Naive thymus-derived CD4-positive, alpha-beta T cell (primary cell): ENCODE data around the gene CDH23. TPM values are rescaled to one million over a fixed set of nuclear protein-coding genes. Genes with fewer than 3 reads are reported as not detected.
A peak's percentile ranks its signal among the peaks of the same experiment; 100 is the strongest.

Experiments
- ATAC-seq: fragments of 150-1000 bp; cut with Tn5 transposase; 2 replicates; pipeline ENCODE4 v1.10.0; 2021; ENCODE audit warnings: mild to moderate bottlenecking, moderate library complexity
- CTCF ChIA-PET: fragments of 350-600 bp; sonication (Branson Sonifier 250); formaldehyde crosslinking; loops from one replicate; lab custom pipeline; 2021; ENCODE audit warnings: antibody characterized with exemption; lab: Charles Lee
- POLR2A ChIA-PET: fragments of 350-600 bp; sonication (Branson Sonifier 250); formaldehyde crosslinking; loops from one replicate; lab custom pipeline; 2021; ENCODE audit warnings: antibody characterized with exemption, inconsistent platforms; lab: Charles Lee
- DNase-seq, 9 donors: peaks; one replicate each; pipeline versions ENCODE4 v3.0.0 to v3.0.0-alpha.2; 2020 to 2022; ENCODE audit warnings: mixed read lengths in 1 of 9
- H3K27ac ChIP-seq: one replicate; pipeline ENCODE4 v1.7.0; 2013; ENCODE audit warnings: mild to moderate bottlenecking, low read depth, low read length, moderate library complexity
- H3K27me3 ChIP-seq, 2 donors: one replicate each; pipeline ENCODE4 v1.7.0; 2013; ENCODE audit warnings: low read length in 2 of 2, mild to moderate bottlenecking in 2 of 2, moderate library complexity in 2 of 2; ENCODE audit not compliant: control insufficient read depth in 2 of 2, insufficient read depth in 2 of 2
- H3K36me3 ChIP-seq, 3 experiments: 1 replicate in 2 of 3; 2 replicates in 1 of 3; pipeline ENCODE4 v1.7.0; 2013; ENCODE audit warnings: low read length in 3 of 3, mild to moderate bottlenecking in 3 of 3, moderate library complexity in 1 of 3; ENCODE audit not compliant: insufficient read depth in 3 of 3, control insufficient read depth in 2 of 3
- H3K4me1 ChIP-seq, 2 donors: one replicate each; pipeline ENCODE4 v1.7.0; 2013; ENCODE audit warnings: low read length in 2 of 2, mild to moderate bottlenecking in 2 of 2, moderate library complexity in 1 of 2; ENCODE audit not compliant: control insufficient read depth in 2 of 2, insufficient read depth in 2 of 2
- H3K4me3 ChIP-seq: 2 replicates; pipeline ENCODE4 v1.7.0; 2013; ENCODE audit warnings: mild to moderate bottlenecking, low read length
- H3K9me3 ChIP-seq, 3 experiments: 1 replicate in 2 of 3; 2 replicates in 1 of 3; pipeline ENCODE4 v1.7.0; 2013; ENCODE audit warnings: low read length in 3 of 3; ENCODE audit not compliant: control insufficient read depth in 2 of 3
- H3K27ac Mint-ChIP-seq, 9 donors: one replicate each; pipeline ENCODE4 v1.8.0; 2020 to 2022; ENCODE audit warnings: mixed read lengths in 9 of 9, mild to moderate bottlenecking in 8 of 9, moderate library complexity in 5 of 9, inconsistent platforms in 2 of 9
- H3K27me3 Mint-ChIP-seq, 5 donors: one replicate each; pipeline ENCODE4 v1.8.0; 2021 to 2022; ENCODE audit warnings: mixed read lengths in 5 of 5, mild to moderate bottlenecking in 1 of 5
- H3K36me3 Mint-ChIP-seq, 5 donors: one replicate each; pipeline ENCODE4 v1.8.0; 2020 to 2022; ENCODE audit warnings: mixed read lengths in 5 of 5, mild to moderate bottlenecking in 3 of 5, inconsistent platforms in 1 of 5
- H3K4me1 Mint-ChIP-seq, 7 donors: one replicate each; pipeline ENCODE4 v1.8.0; 2020 to 2022; ENCODE audit warnings: mixed read lengths in 7 of 7, mild to moderate bottlenecking in 3 of 7, inconsistent platforms in 1 of 7
- H3K4me3 Mint-ChIP-seq, 10 donors: one replicate each; pipeline ENCODE4 v1.8.0; 2020 to 2022; ENCODE audit warnings: mild to moderate bottlenecking in 10 of 10, mixed read lengths in 10 of 10, moderate library complexity in 6 of 10, inconsistent platforms in 2 of 10
- H3K9me3 Mint-ChIP-seq, 11 donors: one replicate each; pipeline ENCODE4 v1.8.0; 2020 to 2022; ENCODE audit warnings: mixed read lengths in 11 of 11, mild to moderate bottlenecking in 4 of 11, inconsistent platforms in 1 of 11, moderate library complexity in 1 of 11
- intact Hi-C, 2 donors: fragments of 100-400 bp; cut with micrococcal nuclease; formaldehyde crosslinking; loops; one replicate each; pipeline ENCODE4 v1.15.1; 2023
- polyA plus RNA-seq, 2 donors: library from polyadenylated mRNA; unstranded; fragments of 300-500 nt; fragmentation: Illumina TruSeq; gene quantifications; one replicate each; pipeline ENCODE4 v1.2.3, GENCODE V29; 2021
- total RNA-seq, 6 experiments: library from RNA in 5 of 6; stranded (reverse) in 5 of 6; gene quantifications; 1 replicate in 5 of 6; 2 replicates in 1 of 6; pipeline ENCODE4 v1.2.3 and lab custom pipeline; 2021 to 2026

CDH23 gene
- total and polyA plus RNA-seq, 7 experiments from 2014 or later = 1.1 to 18.3 (median 7.9) TPM

DNA sequence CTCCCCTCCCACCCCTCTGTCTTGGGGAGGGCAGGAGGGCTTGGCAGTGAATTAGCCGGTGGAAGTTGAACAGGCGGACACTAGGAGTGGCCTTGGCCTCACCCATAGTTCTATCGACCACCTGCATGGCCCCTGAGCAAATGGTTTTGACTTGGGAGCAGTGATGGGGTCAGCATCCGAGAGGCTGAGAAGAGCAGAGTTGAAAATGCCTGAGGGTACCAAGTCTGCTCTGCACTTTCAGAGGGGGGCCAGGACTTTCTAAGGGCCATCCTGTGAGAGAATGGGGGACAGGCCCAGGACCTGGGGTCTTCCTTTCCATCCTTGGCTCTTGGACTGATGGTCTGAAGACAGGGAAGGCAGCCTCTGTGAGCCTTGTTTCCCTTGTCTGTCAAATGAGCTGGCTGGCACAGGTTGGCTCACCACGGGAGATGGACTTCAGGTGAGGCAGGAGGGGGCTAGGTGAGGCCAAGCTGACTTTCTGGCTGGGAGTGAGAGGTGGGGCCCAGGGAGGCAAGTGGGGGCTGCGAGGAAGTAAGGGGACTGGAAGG lies 29.4 kb downstream of the CDH23 start:
- Histone ChIP-seq H3K4me1 (no peaks in the 10 kb centered on the region), H3K27ac (no peak overlapping the region), H3K9me3 (no peaks in the 10 kb centered on the region), H3K27me3 (no peaks in the 10 kb centered on the region), H3K36me3 (no peaks in the 10 kb centered on the region), H3K4me3 (no peak overlapping the region)
- intact Hi-C loops = no loop called here
- peak in 2 of 9 donors; percentile 3 to 12 for DNase-seq
- CTCF ChIA-PET = no interaction called here
- Mint-ChIP-seq H3K4me3 (no peak overlapping the region), H3K4me1 (peaks cover 0 to 4% (median 0%) of the 10 kb centered on the region in 7 donors), H3K27ac (no peak overlapping the region), H3K9me3 (peaks cover 0 to 2% (median 0%) of the 10 kb centered on the region in 11 donors), H3K27me3 (peaks cover 0 to 18% (median 12%) of the 10 kb centered on the region in 5 donors), H3K36me3 (no peaks in the 10 kb centered on the region)
- POLR2A ChIA-PET = no interaction called here
- ATAC-seq = no peak

DNA sequence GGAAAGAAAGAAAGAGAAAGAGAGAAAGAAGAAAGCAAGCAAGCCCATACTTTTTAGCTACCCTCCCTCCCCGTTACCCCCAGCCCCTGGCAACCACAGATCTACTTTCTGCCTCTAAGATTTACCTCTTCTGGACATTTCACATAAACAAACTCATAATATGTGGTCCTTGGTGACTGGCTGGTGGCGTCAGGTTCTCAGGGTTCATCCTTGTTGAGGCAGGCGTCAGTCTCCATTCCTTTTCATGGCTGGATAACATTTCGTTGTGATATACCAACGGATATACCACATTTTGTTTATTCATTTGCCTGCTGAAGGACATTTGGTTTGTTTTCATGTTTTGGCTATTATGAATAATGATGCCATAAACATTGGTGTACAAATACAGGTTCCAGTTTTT lies 30.5 kb downstream of the CDH23 start:
- no peak overlapping the region for H3K27ac ChIP-seq
- Mint-ChIP-seq H3K4me3 (no peak overlapping the region), H3K36me3 (no peaks in the 10 kb centered on the region), H3K27me3 (peaks cover 0 to 16% (median 10%) of the 10 kb centered on the region in 5 donors), H3K9me3 (peaks cover 0 to 1% (median 0%) of the 10 kb centered on the region in 11 donors), H3K4me1 (peaks cover 0 to 4% (median 0%) of the 10 kb centered on the region in 7 donors), H3K27ac (no peak overlapping the region)
- no peak overlapping the region for H3K4me3 ChIP-seq
- H3K9me3 ChIP-seq = no peaks in the 10 kb centered on the region
- DNase-seq = no peak
- ATAC-seq = no peak
- ChIA-PET POLR2A (no interaction called here), CTCF (no interaction called here)
- intact Hi-C loops = no loop called here
- no peaks in the 10 kb centered on the region for H3K36me3 ChIP-seq
- H3K27me3 ChIP-seq = no peaks in the 10 kb centered on the region
- no peaks in the 10 kb centered on the region for H3K4me1 ChIP-seq

GRCh38 chr10:71429304-71429703 lies 32.6 kb downstream of the CDH23 start:
- Mint-ChIP-seq H3K4me1 (peaks cover 0 to 14% (median 0%) of the 10 kb centered on the region in 7 donors), H3K36me3 (no peaks in the 10 kb centered on the region), H3K27ac (no peak overlapping the region), H3K27me3 (peaks cover 0 to 16% (median 9%) of the 10 kb centered on the region in 5 donors), H3K4me3 (no peak overlapping the region), H3K9me3 (peaks cover 0 to 1% (median 0%) of the 10 kb centered on the region in 11 donors)
- Histone ChIP-seq H3K4me1 (peaks cover 0 to 3% of the 10 kb centered on the region in 2 donors), H3K36me3 (no peaks in the 10 kb centered on the region), H3K27me3 (no peaks in the 10 kb centered on the region), H3K4me3 (no peak overlapping the region), H3K9me3 (no peaks in the 10 kb centered on the region), H3K27ac (no peak overlapping the region)
- ChIA-PET CTCF (no interaction called here), POLR2A (no interaction called here)
- intact Hi-C loops = no loop called here
- DNase-seq (peak in 2 of 9 donors; percentile 3 to 10), ATAC-seq (no peak)

DNA sequence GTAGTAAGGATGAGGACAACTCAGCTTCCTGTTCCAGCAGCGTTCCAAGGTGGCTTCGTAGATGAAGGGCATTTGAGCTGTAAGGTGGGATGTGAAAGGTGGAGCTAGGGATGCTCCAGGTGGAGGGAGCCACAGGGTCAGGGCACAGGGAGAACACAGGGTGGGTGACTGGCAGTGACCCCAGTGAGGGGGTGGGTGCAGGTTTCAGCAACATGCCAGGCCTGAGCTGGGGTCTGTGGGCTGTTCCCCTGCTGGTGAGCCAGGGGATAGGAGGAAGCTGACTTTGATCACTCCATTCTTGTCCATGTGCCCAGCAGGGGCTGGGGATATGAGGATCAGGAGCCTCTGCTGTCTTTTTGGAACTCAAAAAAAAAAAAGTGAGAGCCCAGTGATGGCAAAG lies 33.2 kb downstream of the CDH23 start:
- H3K27me3 Mint-ChIP-seq = peaks cover 0 to 12% (median 9%) of the 10 kb centered on the region in 5 donors
- no peaks in the 10 kb centered on the region for H3K36me3 Mint-ChIP-seq
- peak in 2 of 9 donors; percentile 1 to 12 for DNase-seq
- H3K4me3 Mint-ChIP-seq = no peak overlapping the region
- peak overlapping the region in 1 of 9 donors; percentile 2 for H3K27ac Mint-ChIP-seq
- no peak overlapping the region for H3K27ac ChIP-seq
- CTCF ChIA-PET = no interaction called here
- no peaks in the 10 kb centered on the region for H3K9me3 ChIP-seq
- intact Hi-C loops = no loop called here
- peaks cover 0 to 13% (median 0%) of the 10 kb centered on the region in 7 donors for H3K4me1 Mint-ChIP-seq
- H3K4me1 ChIP-seq = peaks cover 0 to 6% of the 10 kb centered on the region in 2 donors
- no peak for ATAC-seq
- H3K27me3 ChIP-seq = no peaks in the 10 kb centered on the region
- H3K4me3 ChIP-seq = no peak overlapping the region
- H3K36me3 ChIP-seq = no peaks in the 10 kb centered on the region
- POLR2A ChIA-PET = no interaction called here
- H3K9me3 Mint-ChIP-seq = peaks cover 0 to 1% (median 0%) of the 10 kb centered on the region in 11 donors

- POLR2A ChIA-PET = no interaction called here
- H3K36me3 ChIP-seq = no peaks in the 10 kb centered on the region
- H3K4me1 ChIP-seq = peaks cover 0 to 6% of the 10 kb centered on the region in 2 donors
- no peaks in the 10 kb centered on the region for H3K9me3 ChIP-seq
- Mint-ChIP-seq H3K36me3 (no peaks in the 10 kb centered on the region), H3K4me1 (peaks cover 0 to 10% (median 0%) of the 10 kb centered on the region in 7 donors), H3K9me3 (peaks cover 0 to 1% (median 0%) of the 10 kb centered on the region in 11 donors), H3K27me3 (peaks cover 0 to 12% (median 8%) of the 10 kb centered on the region in 5 donors), H3K27ac (no peak overlapping the region), H3K4me3 (no peak overlapping the region)
- CTCF ChIA-PET = no interaction called here
- H3K4me3 ChIP-seq = no peak overlapping the region
- intact Hi-C loops = no loop called here
- H3K27me3 ChIP-seq = no peaks in the 10 kb centered on the region
- DNase-seq = peak in 2 of 9 donors; percentile 1 to 8
- no peak for ATAC-seq
- H3K27ac ChIP-seq = no peak overlapping the region
Measured at GRCh38 chr10:71431239-71432100, 34.8 kb downstream of the CDH23 start.

GRCh38 chr10:71432101-71432905 lies 35.6 kb downstream of the CDH23 start:
- POLR2A ChIA-PET = no interaction called here
- Mint-ChIP-seq H3K9me3 (peaks cover 0 to 1% (median 0%) of the 10 kb centered on the region in 11 donors), H3K4me3 (no peak overlapping the region), H3K36me3 (no peaks in the 10 kb centered on the region), H3K4me1 (peaks cover 0 to 10% (median 0%) of the 10 kb centered on the region in 7 donors), H3K27ac (no peak overlapping the region), H3K27me3 (peaks cover 0 to 12% (median 8%) of the 10 kb centered on the region in 5 donors)
- no peaks in the 10 kb centered on the region for H3K36me3 ChIP-seq
- H3K27ac ChIP-seq = no peak overlapping the region
- DNase-seq = peak in 1 of 9 donors; percentile 4
- no peak overlapping the region for H3K4me3 ChIP-seq
- no peak for ATAC-seq
- H3K4me1 ChIP-seq = peaks cover 0 to 6% of the 10 kb centered on the region in 2 donors
- H3K27me3 ChIP-seq = no peaks in the 10 kb centered on the region
- intact Hi-C loops = no loop called here
- CTCF ChIA-PET = no interaction called here
- no peaks in the 10 kb centered on the region for H3K9me3 ChIP-seq
